DOHH2 (cell line): ENCODE results near the gene THSD1.
"Not testable (repeated sequence)": the region's sequence is repeated elsewhere in the genome, so short reads cannot be mapped to it uniquely, and the experiment has no call there.

Source experiments
- H3F3A ChIP-seq: fragments of 200-600 bp; sonication (generic), shearing (Covaris generic); 2 replicates; pipeline ENCODE4 v1.6.0; 2016; ENCODE audit warnings: antibody characterized with exemption, mild to moderate bottlenecking; ENCODE audit not compliant: control insufficient read depth, insufficient read depth
- H3K27ac ChIP-seq: fragments of 200-600 bp; sonication (generic); 2 replicates; pipeline ENCODE4 v1.5.1; 2014; ENCODE audit warnings: low read depth, mild to moderate bottlenecking, low read length, moderate library complexity
- H3K27me3 ChIP-seq: fragments of 200-600 bp; sonication (generic); 2 replicates; pipeline ENCODE4 v1.6.1; 2014; ENCODE audit warnings: mild to moderate bottlenecking, low read length, mixed read lengths; ENCODE audit not compliant: control insufficient read depth
- H3K36me3 ChIP-seq: fragments of 200-600 bp; sonication (generic); 2 replicates; pipeline ENCODE4 v1.6.1; 2014; ENCODE audit warnings: mild to moderate bottlenecking, low read length, moderate library complexity, mixed read lengths; ENCODE audit not compliant: control insufficient read depth
- H3K4me1 ChIP-seq: fragments of 200-600 bp; sonication (generic); 2 replicates; pipeline ENCODE4 v1.6.1; 2014; ENCODE audit warnings: mild to moderate bottlenecking, low read length, mixed read lengths; ENCODE audit not compliant: control insufficient read depth
- H3K4me2 ChIP-seq: fragments of 200-600 bp; sonication (generic); 2 replicates; pipeline ENCODE4 v1.6.0; 2014; ENCODE audit warnings: mild to moderate bottlenecking, low read length, moderate library complexity
- H3K4me3 ChIP-seq: fragments of 200-600 bp; sonication (generic); 2 replicates; pipeline ENCODE4 v1.5.1; 2014; ENCODE audit warnings: mild to moderate bottlenecking, low read length, mixed read lengths
- H3K79me2 ChIP-seq: fragments of 200-600 bp; sonication (generic); 2 replicates; pipeline ENCODE4 v1.6.1; 2014; ENCODE audit warnings: mild to moderate bottlenecking, low read length, mixed read lengths; ENCODE audit not compliant: control insufficient read depth
- H3K9me2 ChIP-seq: fragments of 200-600 bp; sonication (generic); replicated peaks from 2 replicates; pipeline ENCODE4 v1.6.1; 2014; ENCODE audit warnings: mild to moderate bottlenecking, low read length, mixed read lengths; ENCODE audit not compliant: control insufficient read depth
- H3K9me3 ChIP-seq: fragments of 200-600 bp; sonication (generic); 2 replicates; pipeline ENCODE4 v1.6.1; 2014; ENCODE audit warnings: antibody characterized with exemption, low read length, mixed read lengths; ENCODE audit not compliant: control insufficient read depth, insufficient read depth
- H4K20me1 ChIP-seq: fragments of 200-600 bp; sonication (generic); 2 replicates; pipeline ENCODE4 v1.6.0; 2014; ENCODE audit warnings: low read depth, mild to moderate bottlenecking, antibody characterized with exemption, low read length, moderate library complexity; ENCODE audit not compliant: control insufficient read depth, insufficient read depth
- EZH2phosphoT487 ChIP-seq: fragments of 200-600 bp; sonication (generic); IDR thresholded peaks from 2 replicates; pipeline ENCODE4 v1.6.1; 2017; ENCODE audit warnings: borderline replicate concordance, mild to moderate bottlenecking, antibody characterized with exemption, low read length, moderate library complexity, mixed read lengths
- TF ChIP-seq, protein P1 (sequence below): fragments of 200-600 bp; sonication (generic); IDR thresholded peaks from one replicate; pipeline ENCODE4 v1.5.1; 2014; ENCODE audit warnings: antibody characterized with exemption, mild to moderate bottlenecking, low read depth, low read length; ENCODE audit not compliant: poor library complexity, severe bottlenecking

The THSD1 gene

DNA sequence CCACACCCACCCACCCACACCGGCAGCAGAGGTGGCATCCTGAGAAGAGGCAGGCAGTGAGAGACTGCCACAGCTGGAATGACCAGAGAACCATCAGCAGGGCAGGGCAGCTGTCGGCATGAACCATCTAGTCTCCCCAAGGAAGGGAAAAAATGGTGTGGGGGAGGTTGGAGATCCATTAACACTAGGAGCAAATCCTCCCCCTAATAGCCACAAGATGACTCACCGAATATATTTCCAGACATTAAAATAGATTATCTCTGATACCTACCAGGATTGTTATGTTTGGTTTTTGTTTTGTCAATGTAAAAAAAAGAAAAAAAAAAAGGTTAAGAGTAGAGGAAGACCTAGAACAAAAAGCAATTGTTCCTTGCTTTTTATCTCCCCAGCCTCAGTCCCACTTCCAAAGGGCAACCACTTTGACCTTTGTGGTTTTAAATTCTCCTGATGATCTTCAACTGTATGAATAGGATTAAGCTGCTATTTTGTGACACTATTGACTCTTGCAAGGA, 34.2 kb downstream of the THSD1 start:
- no peaks in the 10 kb centered on the region for H3K79me2 ChIP-seq
- H3K9me3 ChIP-seq = no peaks in the 10 kb centered on the region
- no peak overlapping the region for H3K4me2 ChIP-seq
- TF ChIP-seq, protein P1, sequence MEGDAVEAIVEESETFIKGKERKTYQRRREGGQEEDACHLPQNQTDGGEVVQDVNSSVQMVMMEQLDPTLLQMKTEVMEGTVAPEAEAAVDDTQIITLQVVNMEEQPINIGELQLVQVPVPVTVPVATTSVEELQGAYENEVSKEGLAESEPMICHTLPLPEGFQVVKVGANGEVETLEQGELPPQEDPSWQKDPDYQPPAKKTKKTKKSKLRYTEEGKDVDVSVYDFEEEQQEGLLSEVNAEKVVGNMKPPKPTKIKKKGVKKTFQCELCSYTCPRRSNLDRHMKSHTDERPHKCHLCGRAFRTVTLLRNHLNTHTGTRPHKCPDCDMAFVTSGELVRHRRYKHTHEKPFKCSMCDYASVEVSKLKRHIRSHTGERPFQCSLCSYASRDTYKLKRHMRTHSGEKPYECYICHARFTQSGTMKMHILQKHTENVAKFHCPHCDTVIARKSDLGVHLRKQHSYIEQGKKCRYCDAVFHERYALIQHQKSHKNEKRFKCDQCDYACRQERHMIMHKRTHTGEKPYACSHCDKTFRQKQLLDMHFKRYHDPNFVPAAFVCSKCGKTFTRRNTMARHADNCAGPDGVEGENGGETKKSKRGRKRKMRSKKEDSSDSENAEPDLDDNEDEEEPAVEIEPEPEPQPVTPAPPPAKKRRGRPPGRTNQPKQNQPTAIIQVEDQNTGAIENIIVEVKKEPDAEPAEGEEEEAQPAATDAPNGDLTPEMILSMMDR = no peak
- no peak for TF ChIP-seq EZH2phosphoT487
- no peaks in the 10 kb centered on the region for H3K27me3 ChIP-seq
- H3F3A ChIP-seq = no peaks in the 10 kb centered on the region
- no peak overlapping the region for H3K27ac ChIP-seq
- no peaks in the 10 kb centered on the region for H4K20me1 ChIP-seq
- H3K36me3 ChIP-seq = no peaks in the 10 kb centered on the region
- no peak overlapping the region for H3K4me3 ChIP-seq
- no peaks in the 10 kb centered on the region for H3K9me2 ChIP-seq
- no peaks in the 10 kb centered on the region for H3K4me1 ChIP-seq

DNA sequence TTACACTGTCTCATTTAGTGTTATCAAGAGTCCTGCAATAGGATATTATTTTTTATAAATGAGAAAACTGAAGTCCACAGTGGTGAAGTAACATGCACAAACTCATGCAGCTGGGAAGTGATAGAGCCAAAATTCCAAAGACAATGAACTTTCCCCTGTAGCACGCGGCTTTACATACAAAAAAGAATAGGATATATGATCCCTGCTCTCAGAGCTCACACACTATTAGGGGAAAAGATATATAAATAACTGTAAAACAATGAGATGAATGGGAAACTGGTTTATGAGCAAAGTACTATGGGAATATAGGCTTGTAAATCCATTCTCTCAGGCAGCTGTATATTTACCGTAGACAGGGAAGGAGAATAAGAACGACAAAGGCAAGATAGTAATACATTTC, 39.7 kb downstream of the THSD1 start:
- Histone ChIP-seq H3K4me3 (no peak overlapping the region), H3K9me2 (no peaks in the 10 kb centered on the region), H4K20me1 (no peaks in the 10 kb centered on the region), H3K27me3 (no peaks in the 10 kb centered on the region), H3K4me1 (no peaks in the 10 kb centered on the region), H3K9me3 (no peaks in the 10 kb centered on the region), H3K27ac (no peak overlapping the region), H3F3A (no peaks in the 10 kb centered on the region), H3K79me2 (no peaks in the 10 kb centered on the region), H3K4me2 (no peak overlapping the region), H3K36me3 (no peaks in the 10 kb centered on the region)
- no peak for TF ChIP-seq EZH2phosphoT487
- TF ChIP-seq, protein P1 = no peak

DNA sequence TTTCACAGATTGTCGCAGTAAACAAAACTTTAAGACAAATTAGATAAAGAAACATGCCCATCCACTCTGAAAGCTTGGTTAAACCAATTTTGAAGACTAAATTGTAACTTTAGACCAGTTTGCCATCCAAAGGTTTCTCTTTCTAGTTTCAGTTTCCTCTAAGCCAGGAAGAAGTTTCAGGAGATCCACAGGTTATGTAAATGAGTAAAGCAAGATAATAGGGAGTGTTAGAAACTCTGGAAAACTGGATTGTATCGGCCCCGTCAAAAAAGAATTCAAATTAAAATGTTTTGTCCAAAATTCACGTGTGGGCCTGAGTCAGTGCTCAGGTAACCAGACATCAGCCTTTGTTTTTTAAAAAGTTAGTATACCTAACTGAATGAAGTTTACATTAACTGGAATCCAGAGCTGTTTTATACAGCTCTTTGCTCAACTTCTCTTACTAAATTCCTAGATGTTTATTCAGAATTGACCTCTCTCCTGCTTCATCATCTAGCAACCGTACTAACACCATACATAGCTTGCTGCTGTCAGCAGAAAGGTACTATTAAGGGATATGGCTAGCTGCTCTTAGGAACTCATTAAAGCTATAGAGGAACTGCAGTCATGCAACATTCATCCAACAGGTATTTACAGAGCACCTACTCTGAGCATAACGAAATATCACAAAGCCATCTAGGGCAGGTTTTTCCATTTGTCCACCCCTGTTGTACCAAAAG, 43.6 kb downstream of the THSD1 start:
- H3K27me3 ChIP-seq, H3K79me2 ChIP-seq, H3K36me3 ChIP-seq, H3K9me2 ChIP-seq, H3K9me3 ChIP-seq, H3K4me3 ChIP-seq, H3K4me1 ChIP-seq, H3K27ac ChIP-seq, H4K20me1 ChIP-seq, H3K4me2 ChIP-seq, H3F3A ChIP-seq: not testable (repeated sequence)

DNA sequence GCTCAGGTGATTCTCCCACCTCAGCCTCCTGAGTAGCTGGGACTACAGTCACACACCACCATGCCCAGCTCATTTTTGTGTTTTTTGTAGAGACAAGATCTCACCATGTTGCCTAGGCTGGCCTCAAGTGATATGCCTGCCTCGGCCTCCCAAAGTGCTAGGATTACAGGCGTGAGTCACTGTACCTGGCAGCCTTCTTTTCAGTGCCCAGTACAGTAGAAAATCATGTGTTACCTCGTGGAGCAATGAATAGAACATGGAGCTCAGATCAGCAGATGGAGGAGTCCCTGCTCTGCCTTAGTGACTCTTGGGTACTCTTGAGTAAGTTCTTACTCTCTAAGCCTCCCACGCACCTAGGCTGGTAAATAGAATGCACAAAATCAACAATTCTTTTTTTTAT, 44.7 kb downstream of the THSD1 start:
- Histone ChIP-seq H3K27ac (no peak overlapping the region), H3K4me1 (no peaks in the 10 kb centered on the region), H3K27me3 (no peaks in the 10 kb centered on the region), H3K9me2 (no peaks in the 10 kb centered on the region), H3K79me2 (no peaks in the 10 kb centered on the region), H3K4me3 (no peak overlapping the region), H3K4me2 (no peak overlapping the region), H3F3A (no peaks in the 10 kb centered on the region), H3K9me3 (no peaks in the 10 kb centered on the region), H3K36me3 (no peaks in the 10 kb centered on the region), H4K20me1 (no peaks in the 10 kb centered on the region)
- TF ChIP-seq, protein P1 = no peak
- no peak for TF ChIP-seq EZH2phosphoT487
